Body of pancreas (tissue), 4 donors: Measurements from ENCODE around the gene ZNF200. TPM values are rescaled to one million over a fixed set of nuclear protein-coding genes. Genes with fewer than 3 reads are reported as not detected.

Source experiments
- ATAC-seq: fragments of 150-250 bp; one replicate; pipeline ENCODE4 v1.9.1; 2016
- DNase-seq, 4 donors: peaks; one replicate each; pipeline ENCODE4 v3.0.0-alpha.2; 2019
- H3K27ac ChIP-seq, 4 donors: fragments of 200-600 bp; sonication (generic); 1 replicate in 3 of 4; 2 replicates in 1 of 4; pipeline versions ENCODE4 v1.5.1 to v1.6.1; 2016 to 2019; ENCODE audit warnings: mild to moderate bottlenecking in 1 of 4, mixed read lengths in 1 of 4, moderate library complexity in 1 of 4
- H3K27me3 ChIP-seq, 2 donors: fragments of 200-600 bp; sonication (generic); one replicate each; pipeline ENCODE4 v1.6.0; 2016; ENCODE audit warnings: mild to moderate bottlenecking in 1 of 2
- H3K36me3 ChIP-seq, 2 donors: fragments of 200-600 bp; sonication (generic); replicated peaks in 1 of 2; 2 replicates each; pipeline ENCODE4 v1.5.1; 2016; ENCODE audit warnings: low read depth in 2 of 2; ENCODE audit not compliant: insufficient read depth in 1 of 2
- H3K4me1 ChIP-seq: fragments of 200-600 bp; sonication (generic); one replicate; pipeline ENCODE4 v1.6.0; 2016
- H3K4me3 ChIP-seq, 2 donors: fragments of 200-600 bp; sonication (generic); 1 replicate in 1 of 2; 2 replicates in 1 of 2; pipeline ENCODE4 v1.5.1; 2016 to 2019
- H3K9me3 ChIP-seq, 3 donors: fragments of 200-600 bp; sonication (generic); 1 replicate in 2 of 3; 2 replicates in 1 of 3; pipeline ENCODE4 v1.5.1; 2016
- CTCF ChIP-seq, 7 experiments: fragments of 450-650 bp in 4 of 7; fragments of 200-600 bp in 3 of 7; sonication (generic) in 3 of 7; IDR thresholded peaks; one replicate each; pipeline ENCODE4 v1.5.1; 2016 to 2019; ENCODE audit warnings: antibody characterized with exemption in 7 of 7
- POLR2A ChIP-seq, 3 donors: fragments of 450-650 bp; IDR thresholded peaks; one replicate each; pipeline ENCODE4 v1.6.1; 2016; ENCODE audit warnings: antibody characterized with exemption in 3 of 3, mild to moderate bottlenecking in 2 of 3
- WGBS, 2 donors: methylation state at CpG; one replicate each; pipeline ENCODE4 v1.1.5; 2017; 5-methylcytosine and 5-hydroxymethylcytosine counted together
- intact Hi-C: fragments of 100-400 bp; cut with DNase I; formaldehyde crosslinking; loops from one replicate; pipeline ENCODE4 v1.15.1; 2023
- total RNA-seq, 2 donors: library from RNA; depleted of rRNA; stranded (reverse); fragments of >200 nt; gene quantifications; one replicate each; pipeline ENCODE4 v1.1.0, GENCODE V29; 2016

Gene ZNF200
- total RNA-seq, 2 donors from 2014 or later, result 2.0 to 7.0 TPM

GRCh38 chr16:3252967-3253366 lies 18.0 kb upstream of the ZNF200 start:
- no peak for TF ChIP-seq CTCF (IDR thresholded peaks at IDR 0.05)
- TF ChIP-seq POLR2A (IDR thresholded peaks at IDR 0.05), result no peak
- WGBS, 2 donors, result 54 to 70% methylated on average over 4 of the region's 4 CpGs
- Histone ChIP-seq H3K9me3 (no peaks in the 10 kb centered on the region), H3K27ac (no peak overlapping the region), H3K4me3 (no peak overlapping the region), H3K27me3 (peaks cover 0 to 6% of the 10 kb centered on the region in 2 donors), H3K36me3 (no peaks in the 10 kb centered on the region), H3K4me1 (no peaks in the 10 kb centered on the region)
- intact Hi-C loops, result no loop called here
- DNase-seq (no peak), ATAC-seq (no peak)

GRCh38 chr16:3249451-3249850 lies 14.5 kb upstream of the ZNF200 start:
- no peaks in the 10 kb centered on the region for H3K4me1 ChIP-seq
- no peak for TF ChIP-seq POLR2A (IDR thresholded peaks at IDR 0.05)
- TF ChIP-seq CTCF (IDR thresholded peaks at IDR 0.05), result no peak
- intact Hi-C loops, result no loop called here
- H3K4me3 ChIP-seq, result no peak overlapping the region
- H3K9me3 ChIP-seq, result no peaks in the 10 kb centered on the region
- H3K27me3 ChIP-seq, result peaks cover 0 to 3% of the 10 kb centered on the region in 2 donors
- ATAC-seq (no peak), DNase-seq (no peak)
- no peak overlapping the region for H3K27ac ChIP-seq
- no peaks in the 10 kb centered on the region for H3K36me3 ChIP-seq
- 60 to 82% methylated on average over 1 to 13 of the region's 14 CpGs for WGBS, 2 donors

GRCh38 chr16:3249020-3249419 lies 14.1 kb upstream of the ZNF200 start:
- no peak overlapping the region for H3K27ac ChIP-seq
- ATAC-seq (no peak), DNase-seq (no peak)
- no peaks in the 10 kb centered on the region for H3K9me3 ChIP-seq
- no peaks in the 10 kb centered on the region for H3K4me1 ChIP-seq
- intact Hi-C loops, result no loop called here
- H3K27me3 ChIP-seq, result no peaks in the 10 kb centered on the region
- no peak overlapping the region for H3K4me3 ChIP-seq
- H3K36me3 ChIP-seq, result no peaks in the 10 kb centered on the region
- 33 to 83% methylated on average over 1 of the region's 1 CpG for WGBS, 2 donors
- TF ChIP-seq CTCF (IDR thresholded peaks at IDR 0.05) (no peak), POLR2A (IDR thresholded peaks at IDR 0.05) (no peak)

GRCh38 chr16:3248596-3248995 lies 13.6 kb upstream of the ZNF200 start:
- H3K4me3 ChIP-seq, result no peak overlapping the region
- no peaks in the 10 kb centered on the region for H3K27me3 ChIP-seq
- 72 to 75% methylated on average over 4 to 5 of the region's 5 CpGs for WGBS, 2 donors
- DNase-seq, result no peak
- H3K36me3 ChIP-seq, result no peaks in the 10 kb centered on the region
- intact Hi-C loops, result no loop called here
- ATAC-seq, result no peak
- no peak overlapping the region for H3K27ac ChIP-seq
- H3K9me3 ChIP-seq, result no peaks in the 10 kb centered on the region
- H3K4me1 ChIP-seq, result no peaks in the 10 kb centered on the region
- TF ChIP-seq POLR2A (IDR thresholded peaks at IDR 0.05), result no peak
- no peak for TF ChIP-seq CTCF (IDR thresholded peaks at IDR 0.05)

GRCh38 chr16:3246876-3247275 lies 11.9 kb upstream of the ZNF200 start:
- TF ChIP-seq POLR2A (IDR thresholded peaks at IDR 0.05), result no peak
- no peak for TF ChIP-seq CTCF (IDR thresholded peaks at IDR 0.05)

More at GRCh38 chr16:3246876-3247275, 11.9 kb upstream of the ZNF200 start:
- intact Hi-C loops, result no loop called here
- ATAC-seq (no peak), DNase-seq (no peak)
- Histone ChIP-seq H3K9me3 (no peaks in the 10 kb centered on the region), H3K4me3 (no peak overlapping the region), H3K27ac (no peak overlapping the region), H3K27me3 (no peaks in the 10 kb centered on the region), H3K4me1 (no peaks in the 10 kb centered on the region), H3K36me3 (no peaks in the 10 kb centered on the region)
- WGBS, 2 donors, result 65 to 92% methylated on average over 2 to 10 of the region's 10 CpGs
